NT2/D1 (cell line): ENCODE data around the gene HPGD.

ENCODE experiments used
- YY1 ChIP-seq: IDR thresholded peaks from 2 replicates; pipeline ENCODE4 v1.6.1; 2011; ENCODE audit not compliant: insufficient read length, insufficient read depth
- ZNF274 ChIP-seq: IDR thresholded peaks from 2 replicates; pipeline ENCODE4 v1.6.1; 2011; ENCODE audit warnings: mild to moderate bottlenecking, low read depth, low read length

DNA sequence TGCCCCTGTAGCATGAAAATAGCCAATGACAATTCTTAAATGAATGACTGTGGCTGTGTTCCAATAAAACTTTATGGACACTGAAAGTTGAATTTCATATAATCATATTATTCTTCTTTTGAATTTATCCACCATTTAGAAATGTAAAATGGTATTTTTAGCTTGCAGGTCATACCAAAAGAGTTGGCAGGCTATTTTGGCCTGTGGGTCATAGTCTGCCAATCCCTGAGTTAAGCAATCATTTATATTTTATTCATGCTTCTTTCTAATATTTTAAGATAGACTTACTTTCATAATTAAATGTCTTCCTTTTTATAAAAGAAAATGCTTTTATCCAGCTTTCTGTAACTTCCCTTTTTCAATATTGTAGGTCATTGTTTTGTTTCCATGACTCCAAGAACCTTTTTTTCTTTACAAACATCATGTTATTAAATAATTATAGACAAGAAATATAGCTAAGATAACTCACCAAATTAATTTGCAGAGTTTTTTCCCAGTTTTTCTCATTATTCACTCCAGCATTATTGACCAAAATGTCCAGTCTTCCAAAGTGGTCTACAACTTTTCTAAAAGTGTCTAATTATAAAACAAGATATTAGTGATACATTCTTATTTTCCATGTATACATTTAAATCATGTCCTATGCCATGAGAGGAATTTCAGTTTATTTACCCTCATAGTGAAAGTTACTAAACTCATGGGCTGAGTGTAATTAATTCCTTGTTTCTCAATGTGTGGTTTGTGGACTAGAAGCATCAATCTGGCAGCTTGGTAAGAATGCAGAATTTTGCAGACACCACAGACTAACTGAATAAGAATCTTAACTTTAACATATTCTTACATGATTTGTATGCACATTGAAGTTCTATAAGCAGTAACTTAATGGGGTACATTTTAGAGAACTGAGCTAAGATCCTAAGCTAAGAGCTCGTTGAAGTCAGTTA is 4.5 kb downstream of the HPGD start:
- no peak for TF ChIP-seq ZNF274
- TF ChIP-seq YY1, result no peak
